HEK293T (cell line): Measurements from ENCODE around the gene ZNF771.

ENCODE experiments used
- BHLHE40 ChIP-seq: fragments of 450-650 bp; IDR thresholded peaks from 2 replicates; pipeline ENCODE4 v1.6.1; 2016; ENCODE audit warnings: mild to moderate bottlenecking, moderate library complexity, borderline replicate concordance
- CTBP1 ChIP-seq: fragments of 450-650 bp; IDR thresholded peaks from 2 replicates; pipeline ENCODE4 v1.6.1; 2016; ENCODE audit warnings: borderline replicate concordance
- ELF4 ChIP-seq: fragments of 450-650 bp; IDR thresholded peaks from 2 replicates; pipeline ENCODE4 v1.6.1; 2017; ENCODE audit warnings: antibody characterized with exemption
- LEF1 ChIP-seq: fragments of 450-650 bp; IDR thresholded peaks from 2 replicates; pipeline ENCODE4 v1.6.1; 2017; ENCODE audit warnings: mild to moderate bottlenecking, borderline replicate concordance
- NFRKB ChIP-seq: fragments of 450-650 bp; IDR thresholded peaks from 2 replicates; pipeline ENCODE4 v1.6.1; 2016; ENCODE audit warnings: mild to moderate bottlenecking, moderate library complexity
- SUZ12 ChIP-seq: fragments of 450-650 bp; IDR thresholded peaks from 2 replicates; pipeline ENCODE4 v1.6.1; 2016; ENCODE audit warnings: mild to moderate bottlenecking
- TF ChIP-seq, protein P1 (sequence below): fragments of 450-650 bp; IDR thresholded peaks from 2 replicates; pipeline ENCODE4 v1.6.1; 2016

DNA sequence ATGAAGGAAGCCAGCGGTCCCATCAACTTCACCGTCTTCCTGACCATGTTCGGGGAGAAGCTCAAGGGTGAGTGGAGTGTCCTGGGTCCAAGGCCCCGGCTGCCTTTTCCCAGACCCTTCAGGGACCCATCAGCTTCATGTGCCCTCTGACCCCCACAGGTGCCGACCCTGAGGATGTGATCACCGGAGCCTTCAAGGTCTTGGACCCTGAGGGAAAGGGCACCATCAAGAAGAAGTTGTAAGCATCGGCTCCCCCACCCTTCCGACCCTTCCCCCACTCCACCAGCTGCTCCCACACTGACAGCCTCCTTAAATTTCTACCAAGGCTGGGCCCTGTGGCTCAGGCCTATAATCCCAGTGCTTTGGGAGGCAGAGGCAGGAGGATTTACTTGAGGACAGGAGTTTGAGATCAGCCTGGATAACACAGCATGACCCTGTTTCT is 30.9 kb upstream of the ZNF771 start:
- TF ChIP-seq, protein P1, sequence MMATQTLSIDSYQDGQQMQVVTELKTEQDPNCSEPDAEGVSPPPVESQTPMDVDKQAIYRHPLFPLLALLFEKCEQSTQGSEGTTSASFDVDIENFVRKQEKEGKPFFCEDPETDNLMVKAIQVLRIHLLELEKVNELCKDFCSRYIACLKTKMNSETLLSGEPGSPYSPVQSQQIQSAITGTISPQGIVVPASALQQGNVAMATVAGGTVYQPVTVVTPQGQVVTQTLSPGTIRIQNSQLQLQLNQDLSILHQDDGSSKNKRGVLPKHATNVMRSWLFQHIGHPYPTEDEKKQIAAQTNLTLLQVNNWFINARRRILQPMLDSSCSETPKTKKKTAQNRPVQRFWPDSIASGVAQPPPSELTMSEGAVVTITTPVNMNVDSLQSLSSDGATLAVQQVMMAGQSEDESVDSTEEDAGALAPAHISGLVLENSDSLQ: no peak
- TF ChIP-seq SUZ12 (no peak), LEF1 (no peak), NFRKB (no peak), CTBP1 (no peak), ELF4 (no peak), BHLHE40 (no peak)
